ENCODE measurements around the gene KIFBP. TPM values are rescaled to one million over a fixed set of nuclear protein-coding genes. Genes with fewer than 3 reads are reported as not detected.

KIFBP gene
- total RNA-seq, 1 experiment from 2014 or later, result 44.7 TPM

DNA sequence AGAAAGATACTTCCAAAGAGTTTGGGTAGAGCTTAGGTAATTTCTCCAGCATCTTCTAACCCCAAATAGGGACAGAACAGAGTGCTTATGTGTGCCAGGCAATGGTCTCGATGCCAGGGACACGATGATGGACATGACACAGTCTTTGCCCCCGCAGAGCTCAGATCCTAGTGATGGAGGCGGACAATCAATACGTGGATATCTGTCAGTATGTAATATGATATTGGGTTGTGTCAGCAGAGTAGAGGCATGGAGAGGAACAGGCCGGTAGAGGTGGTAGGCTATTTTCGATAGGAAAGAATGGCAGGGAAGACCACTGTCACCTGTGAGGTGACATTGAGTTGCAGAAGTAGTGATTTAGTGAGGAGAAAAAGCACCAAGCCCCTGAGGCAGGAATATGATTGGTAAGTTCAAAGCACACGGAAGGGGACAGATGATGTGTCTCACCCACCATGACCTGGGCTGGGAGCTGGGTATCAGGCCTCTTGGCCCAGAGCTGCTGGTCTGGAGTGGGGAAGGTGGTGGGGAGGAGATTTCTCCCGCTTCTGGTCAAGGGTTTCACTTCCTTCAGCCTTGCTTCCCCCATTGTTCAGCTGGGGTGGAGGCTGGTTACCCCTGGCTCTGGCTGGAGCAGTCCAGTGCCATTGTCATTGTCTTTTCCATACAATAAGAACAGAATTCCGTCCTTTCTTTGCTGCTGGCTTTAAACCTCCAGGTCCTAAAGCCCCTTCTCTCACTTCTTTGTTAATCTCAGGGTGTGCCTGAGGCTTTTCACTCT, 63.3 kb downstream of the KIFBP start:
- Histone ChIP-seq H2AFZ (ENCODE audit: low read length) (no peak overlapping the region), H2BK120ac (ENCODE audit: low read depth, low read length, poor library complexity, severe bottlenecking) (no peak overlapping the region), H3K9me3 (ENCODE audit: control insufficient read depth, low read depth, low read length) (no peaks in the 10 kb centered on the region), H2BK12ac (ENCODE audit: insufficient read length, low read depth, low read length) (no peak overlapping the region), H3K4me2 (ENCODE audit: insufficient read depth, insufficient read length, low read length) (no peak overlapping the region), H4K8ac (replicated peaks; ENCODE audit: insufficient read length, low read depth, low read length) (no peak overlapping the region), H2AK5ac (ENCODE audit: insufficient read length, low read length) (no peak overlapping the region), H4K5ac (ENCODE audit: insufficient read length, low read depth, low read length) (no peak overlapping the region), H3K4ac (ENCODE audit: low read depth, low read length) (no peak overlapping the region), H3K56ac (ENCODE audit: insufficient read length, low read depth, low read length) (no peak overlapping the region), H4K20me1 (ENCODE audit: control insufficient read depth, insufficient read depth, insufficient read length) (no peaks in the 10 kb centered on the region), H2BK5ac (ENCODE audit: insufficient read length, low read length) (no peak overlapping the region), H3K23me2 (ENCODE audit: insufficient read length, low read depth, low read length, poor library complexity, severe bottlenecking) (no peaks in the 10 kb centered on the region), H3K9ac (ENCODE audit: extremely low read depth, insufficient read length, low read length) (no peak overlapping the region), H2BK15ac (ENCODE audit: low read depth, low read length) (no peak overlapping the region), H3K18ac (ENCODE audit: insufficient read length, low read depth, low read length) (peak overlapping the region; percentile 43), H3K4me1 (ENCODE audit: insufficient read depth, low read length) (no peaks in the 10 kb centered on the region), H3K27ac (ENCODE audit: insufficient read length, low read depth, low read length) (no peak overlapping the region), H3K79me2 (ENCODE audit: insufficient read depth, low read length) (no peaks in the 10 kb centered on the region), H3T11ph (ENCODE audit: low read length) (no peak overlapping the region), H3K14ac (ENCODE audit: insufficient read depth, low read length) (peak overlapping the region; percentile 18; the same call in 1 of the 2 replicates), H2BK20ac (ENCODE audit: low read depth, low read length, poor library complexity, severe bottlenecking) (no peak overlapping the region), H3K23ac (ENCODE audit: insufficient read length, low read depth, low read length) (no peak overlapping the region), H3K79me1 (ENCODE audit: insufficient read depth, low read depth, low read length, poor library complexity, severe bottlenecking) (no peaks in the 10 kb centered on the region), H4K91ac (ENCODE audit: insufficient read length, low read depth, low read length) (no peak overlapping the region), H3K27me3 (ENCODE audit: insufficient read depth, low read length) (no peaks in the 10 kb centered on the region)
- TF ChIP-seq, protein P1, sequence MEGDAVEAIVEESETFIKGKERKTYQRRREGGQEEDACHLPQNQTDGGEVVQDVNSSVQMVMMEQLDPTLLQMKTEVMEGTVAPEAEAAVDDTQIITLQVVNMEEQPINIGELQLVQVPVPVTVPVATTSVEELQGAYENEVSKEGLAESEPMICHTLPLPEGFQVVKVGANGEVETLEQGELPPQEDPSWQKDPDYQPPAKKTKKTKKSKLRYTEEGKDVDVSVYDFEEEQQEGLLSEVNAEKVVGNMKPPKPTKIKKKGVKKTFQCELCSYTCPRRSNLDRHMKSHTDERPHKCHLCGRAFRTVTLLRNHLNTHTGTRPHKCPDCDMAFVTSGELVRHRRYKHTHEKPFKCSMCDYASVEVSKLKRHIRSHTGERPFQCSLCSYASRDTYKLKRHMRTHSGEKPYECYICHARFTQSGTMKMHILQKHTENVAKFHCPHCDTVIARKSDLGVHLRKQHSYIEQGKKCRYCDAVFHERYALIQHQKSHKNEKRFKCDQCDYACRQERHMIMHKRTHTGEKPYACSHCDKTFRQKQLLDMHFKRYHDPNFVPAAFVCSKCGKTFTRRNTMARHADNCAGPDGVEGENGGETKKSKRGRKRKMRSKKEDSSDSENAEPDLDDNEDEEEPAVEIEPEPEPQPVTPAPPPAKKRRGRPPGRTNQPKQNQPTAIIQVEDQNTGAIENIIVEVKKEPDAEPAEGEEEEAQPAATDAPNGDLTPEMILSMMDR (conservative IDR thresholded peaks at IDR 0.05), result no peak
- Mint-ChIP-seq H3K4me1 (peaks cover 21 to 29% of the 10 kb centered on the region in 2 experiments), H3K4me3 (no peak overlapping the region), H3K27me3 (ENCODE audit: low read depth) (peaks cover 2% of the 10 kb centered on the region), H3K27ac (peak overlapping the region; percentile 14 to 82 (median 36); a peak in 4 of 7 replicates), H3K9me3 (no peaks in the 10 kb centered on the region; a peak in 1 of 5 replicates), H3K36me3 (ENCODE audit: insufficient read depth in 1 of 3, low read depth in 3 of 3) (no peaks in the 10 kb centered on the region; a peak in 1 of 7 replicates)
- no CpG with 5 or more reads among the region's 10 CpGs for WGBS (ENCODE audit: extremely low coverage, insufficient read length, low lambda C conversion rate)
- DNase-seq, result no peak
